Nephron progenitor cell (in vitro differentiated cells): ENCODE measurements around the gene PID1.

Source experiments
- DNase-seq: peaks from one replicate; pipeline ENCODE4 v3.0.0; 2021
- H3K27ac Mint-ChIP-seq: 2 replicates; pipeline ENCODE4 v1.8.0; 2021; ENCODE audit warnings: mild to moderate bottlenecking, moderate library complexity, mixed read lengths
- H3K27me3 Mint-ChIP-seq: 2 replicates; pipeline ENCODE4 v1.8.0; 2021; ENCODE audit warnings: mild to moderate bottlenecking, low read depth, mixed read lengths; ENCODE audit not compliant: poor library complexity
- H3K36me3 Mint-ChIP-seq: 2 replicates; pipeline ENCODE4 v1.8.0; 2021; ENCODE audit warnings: low read depth, mixed read lengths
- H3K4me1 Mint-ChIP-seq: 2 replicates; pipeline ENCODE4 v1.8.0; 2021; ENCODE audit warnings: mixed read lengths
- H3K4me3 Mint-ChIP-seq: 2 replicates; pipeline ENCODE4 v1.8.0; 2021; ENCODE audit warnings: mild to moderate bottlenecking, moderate library complexity, mixed read lengths
- H3K9me3 Mint-ChIP-seq: 2 replicates; pipeline ENCODE4 v1.8.0; 2021; ENCODE audit warnings: mild to moderate bottlenecking, moderate library complexity, mixed read lengths
- CTCF ChIP-seq: fragments of 200-600 bp; sonication (generic); IDR thresholded peaks from 2 replicates; pipeline ENCODE4 v1.5.0; 2021; ENCODE audit warnings: antibody characterized with exemption

The PID1 gene

GRCh38 chr2:229048134-229048533 is 223.0 kb downstream of the PID1 start:
- Mint-ChIP-seq H3K4me3 (no peak overlapping the region), H3K36me3 (no peaks in the 10 kb centered on the region), H3K27ac (no peak overlapping the region), H3K4me1 (no peaks in the 10 kb centered on the region), H3K9me3 (no peaks in the 10 kb centered on the region), H3K27me3 (peaks cover 8% of the 10 kb centered on the region)
- TF ChIP-seq CTCF: no peak
- DNase-seq: no peak

GRCh38 chr2:229045671-229046070 is 225.4 kb downstream of the PID1 start:
- H3K9me3 Mint-ChIP-seq: no peaks in the 10 kb centered on the region
- no peaks in the 10 kb centered on the region for H3K36me3 Mint-ChIP-seq
- no peak overlapping the region for H3K27ac Mint-ChIP-seq
- no peak for DNase-seq
- H3K4me3 Mint-ChIP-seq: no peak overlapping the region
- H3K4me1 Mint-ChIP-seq: no peaks in the 10 kb centered on the region
- H3K27me3 Mint-ChIP-seq: peaks cover 13% of the 10 kb centered on the region
- no peak for TF ChIP-seq CTCF

GRCh38 chr2:229044581-229044980 is 226.5 kb downstream of the PID1 start:
- no peaks in the 10 kb centered on the region for H3K9me3 Mint-ChIP-seq
- no peaks in the 10 kb centered on the region for H3K4me1 Mint-ChIP-seq
- no peak overlapping the region for H3K4me3 Mint-ChIP-seq
- peaks cover 13% of the 10 kb centered on the region for H3K27me3 Mint-ChIP-seq
- TF ChIP-seq CTCF: no peak
- H3K36me3 Mint-ChIP-seq: no peaks in the 10 kb centered on the region
- DNase-seq: no peak
- no peak overlapping the region for H3K27ac Mint-ChIP-seq

GRCh38 chr2:229043681-229044080 is 227.4 kb downstream of the PID1 start:
- Mint-ChIP-seq H3K4me1 (no peaks in the 10 kb centered on the region), H3K9me3 (no peaks in the 10 kb centered on the region), H3K36me3 (no peaks in the 10 kb centered on the region), H3K4me3 (no peak overlapping the region), H3K27me3 (peaks cover 13% of the 10 kb centered on the region), H3K27ac (no peak overlapping the region)
- no peak for DNase-seq
- no peak for TF ChIP-seq CTCF

GRCh38 chr2:229042349-229042748 is 228.7 kb downstream of the PID1 start:
- no peaks in the 10 kb centered on the region for H3K4me1 Mint-ChIP-seq
- no peak for TF ChIP-seq CTCF
- no peaks in the 10 kb centered on the region for H3K36me3 Mint-ChIP-seq
- no peak overlapping the region for H3K4me3 Mint-ChIP-seq
- H3K27ac Mint-ChIP-seq: no peak overlapping the region
- no peaks in the 10 kb centered on the region for H3K9me3 Mint-ChIP-seq
- H3K27me3 Mint-ChIP-seq: peaks cover 10% of the 10 kb centered on the region
- no peak for DNase-seq

GRCh38 chr2:229041691-229042090 is 229.4 kb downstream of the PID1 start:
- H3K27me3 Mint-ChIP-seq: peaks cover 10% of the 10 kb centered on the region
- no peak for DNase-seq
- no peaks in the 10 kb centered on the region for H3K36me3 Mint-ChIP-seq
- no peaks in the 10 kb centered on the region for H3K9me3 Mint-ChIP-seq
- H3K4me1 Mint-ChIP-seq: no peaks in the 10 kb centered on the region
- TF ChIP-seq CTCF: no peak
- H3K4me3 Mint-ChIP-seq: no peak overlapping the region
- H3K27ac Mint-ChIP-seq: no peak overlapping the region
